Fibroblast of skin of right biceps (primary cell): ENCODE results near the gene NCKAP5.

ENCODE experiments used
- DNase-seq: peaks from one replicate; pipeline ENCODE4 v3.0.0-alpha.2; 2013

Gene NCKAP5

DNA sequence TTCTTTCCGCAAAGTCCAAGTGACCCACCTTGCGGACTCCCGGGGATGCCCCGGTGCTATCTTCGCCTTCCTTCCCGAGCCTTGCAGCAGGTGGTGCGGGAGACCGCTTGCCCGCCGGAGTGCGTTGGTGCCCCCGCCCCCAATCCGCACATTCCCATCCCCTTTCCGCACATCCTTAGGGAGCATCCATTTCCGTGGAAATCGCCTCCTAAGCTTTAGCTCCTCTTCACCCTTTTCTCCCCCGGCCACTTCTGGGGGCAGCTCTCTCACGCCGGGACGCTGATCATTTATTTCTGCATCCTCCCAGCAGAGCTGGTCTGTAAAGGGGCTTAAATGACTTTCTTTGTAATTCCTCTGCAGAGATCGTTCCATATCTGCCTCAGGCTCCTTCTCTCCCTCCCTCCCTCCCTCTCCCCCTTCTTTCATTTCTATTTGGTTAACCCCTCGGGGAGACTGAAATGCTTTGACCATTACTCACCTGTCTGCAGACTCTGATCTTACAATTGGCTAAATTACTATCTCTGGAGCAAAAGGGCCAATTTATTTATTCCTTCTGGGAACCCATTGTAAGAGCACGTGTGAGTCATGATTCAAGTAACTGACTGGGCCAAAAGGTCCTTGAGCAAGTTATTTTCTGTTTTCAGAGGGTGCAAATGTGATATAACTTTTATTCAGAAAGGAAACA, 897.0 kb downstream of the NCKAP5 start:
- peak; percentile 95 for DNase-seq

DNA sequence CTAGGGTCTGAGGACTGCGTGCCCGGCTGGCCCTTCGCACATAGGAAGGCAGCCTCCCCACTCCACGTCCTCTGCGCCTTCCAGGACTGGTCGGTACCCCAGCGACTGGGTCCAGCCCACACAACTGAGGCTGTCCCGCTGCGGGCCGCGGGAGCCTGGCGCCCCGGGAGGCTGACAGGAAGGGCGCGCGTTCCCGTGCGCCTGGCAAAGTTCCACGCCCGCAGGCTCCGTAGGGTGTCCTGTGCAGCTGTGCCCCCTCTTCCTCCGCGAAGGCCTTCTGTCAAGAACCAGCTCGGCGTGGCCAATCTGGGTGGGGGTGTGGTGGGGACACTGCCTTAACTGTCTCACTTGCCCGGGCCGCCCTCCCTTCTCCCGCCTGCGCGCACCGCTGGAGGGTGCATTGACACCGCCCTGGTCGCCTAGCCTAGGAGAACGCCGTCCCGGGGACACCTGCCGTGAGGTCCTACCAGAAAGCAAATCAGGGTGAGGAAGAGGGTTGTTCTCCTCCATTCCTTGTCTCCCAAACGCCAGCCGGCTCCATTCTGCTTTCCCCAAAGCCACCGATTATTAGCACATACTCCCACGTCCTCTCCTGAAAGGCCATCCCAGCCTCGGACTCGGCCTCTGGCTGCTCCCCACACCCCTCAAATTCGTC, 897.6 kb downstream of the NCKAP5 start:
- no peak for DNase-seq

DNA sequence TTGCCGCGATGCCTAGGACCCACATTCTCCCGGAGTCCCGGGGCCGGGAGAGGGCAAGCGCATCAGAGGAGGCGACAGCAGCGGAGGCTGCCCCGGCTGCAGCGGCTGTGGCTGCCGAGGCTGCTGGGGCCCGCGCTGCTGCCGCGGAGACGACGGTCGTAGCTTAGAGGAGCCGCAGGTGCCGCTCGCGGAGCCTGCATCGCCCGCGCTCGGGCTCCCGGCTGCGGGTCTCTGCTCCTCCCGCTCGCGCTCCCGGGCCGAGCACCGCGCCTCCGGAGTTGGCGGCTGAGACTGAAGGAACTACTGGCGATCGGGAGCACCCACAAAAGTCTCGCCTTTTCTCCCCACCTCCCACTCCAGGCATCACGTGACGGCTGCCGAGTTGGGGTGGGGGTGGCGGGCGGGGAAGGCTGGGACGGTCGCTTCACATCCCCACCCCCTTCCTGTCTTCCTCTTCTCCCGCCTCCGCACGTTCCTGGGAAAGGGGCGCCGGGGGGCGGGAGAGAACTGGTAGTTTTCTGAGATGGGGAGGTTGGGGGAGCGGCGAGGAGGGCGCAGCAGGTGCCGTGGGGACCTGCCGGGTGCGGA, 898.3 kb downstream of the NCKAP5 start, which contains the start of gene LYPD1:
Gene LYPD1 (minus strand): TSS at position 298 of the 588 bp plus-strand sequence. CDS start 273 bp downstream, at position 25.
- DNase-seq, result peak; percentile 25

DNA sequence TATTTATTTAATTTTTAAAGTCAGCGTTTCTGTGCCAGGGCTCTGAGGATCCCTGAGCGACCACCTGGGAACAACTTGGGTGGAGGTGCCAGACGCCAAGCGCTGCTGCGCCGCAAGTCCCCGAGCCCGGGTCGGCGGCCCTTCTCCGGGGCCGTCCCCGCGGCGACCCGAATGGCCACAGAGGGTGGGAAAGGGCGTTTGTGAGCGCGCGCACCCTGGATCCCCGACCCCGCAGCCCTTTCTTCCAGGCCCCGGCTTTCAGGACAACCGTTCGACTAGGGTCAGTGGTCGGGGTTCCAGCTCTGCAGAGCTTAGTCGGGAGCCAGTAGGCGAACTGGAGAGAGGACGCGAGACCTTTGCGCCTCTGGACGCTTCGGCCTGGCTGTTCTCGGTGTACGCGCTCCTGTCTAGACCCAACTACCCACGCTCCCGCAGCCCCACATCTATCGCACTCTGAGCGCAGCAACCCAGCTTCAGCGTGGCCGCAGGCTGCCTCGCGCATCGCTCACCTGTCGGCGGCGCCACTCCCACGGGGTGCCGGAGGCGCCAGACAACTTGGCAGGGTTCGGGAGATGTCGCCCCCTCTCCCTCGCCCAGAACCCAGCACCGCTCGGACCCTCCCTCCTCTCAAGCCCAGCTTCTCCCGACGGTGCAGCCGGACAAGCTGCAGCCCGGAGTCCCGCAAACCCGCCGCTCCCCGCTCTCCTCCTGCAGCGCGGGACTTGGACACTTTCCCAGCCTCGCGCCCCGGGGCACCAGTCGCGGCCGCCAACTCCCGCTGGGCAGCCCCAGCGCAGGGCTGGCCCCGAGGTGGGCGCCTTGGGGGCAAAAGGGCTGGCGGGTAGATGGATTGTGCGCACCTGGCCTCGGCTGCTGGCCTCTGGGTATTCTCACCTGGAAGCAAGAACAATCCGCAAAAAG, 899.0 kb downstream of the NCKAP5 start:
- DNase-seq, result no peak

DNA sequence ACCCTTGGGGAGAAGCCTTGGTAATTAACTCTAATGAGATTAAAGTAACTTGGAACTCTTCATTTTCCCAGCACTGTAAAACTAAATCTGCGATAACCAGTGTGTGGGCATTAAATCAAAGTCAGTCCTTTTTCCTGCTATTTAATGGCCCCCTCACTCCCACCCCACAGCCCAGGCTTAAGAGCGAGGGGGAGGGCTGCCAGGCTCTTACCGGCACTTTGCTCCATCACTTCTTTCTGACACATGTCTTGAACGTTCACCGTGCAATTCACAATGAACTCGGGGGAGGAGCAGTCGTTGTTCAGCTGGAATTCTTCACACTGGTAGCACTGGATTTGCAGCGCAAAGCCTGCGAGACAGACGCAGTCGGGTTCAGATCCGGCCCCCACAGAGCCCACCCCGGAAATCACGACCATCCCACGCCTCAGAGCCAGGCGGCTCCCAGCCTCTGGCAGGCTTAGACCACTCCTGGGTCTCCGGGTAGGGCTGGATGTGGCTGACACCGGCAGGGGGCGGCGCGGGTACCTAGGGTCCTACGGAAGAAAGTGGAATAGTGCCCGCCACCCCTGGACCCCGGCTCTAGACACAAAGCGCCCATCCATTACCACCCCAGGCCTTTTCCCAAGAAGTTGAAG, 900.0 kb downstream of the NCKAP5 start:
- peak; percentile 27 for DNase-seq

DNA sequence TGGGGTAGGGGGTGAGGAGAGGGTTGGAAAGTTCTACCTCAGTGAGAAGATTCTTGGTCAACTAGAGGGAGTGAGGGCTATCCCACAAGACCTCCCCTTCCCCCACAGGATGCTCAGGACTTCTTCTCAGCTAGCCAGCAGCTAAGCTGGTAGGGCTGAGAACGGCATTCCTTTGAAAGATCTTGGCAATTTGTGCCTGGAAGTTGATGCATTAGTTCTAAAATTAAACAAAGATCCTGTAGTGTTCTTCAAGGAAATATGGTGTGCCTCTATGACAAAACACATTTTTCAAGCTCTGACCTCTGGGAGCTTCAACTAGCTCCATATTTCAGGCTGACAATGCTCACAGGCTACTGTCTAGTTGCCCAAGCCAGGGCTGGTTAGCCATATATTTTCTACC, 900.6 kb downstream of the NCKAP5 start:
- peak; percentile 53 for DNase-seq

DNA sequence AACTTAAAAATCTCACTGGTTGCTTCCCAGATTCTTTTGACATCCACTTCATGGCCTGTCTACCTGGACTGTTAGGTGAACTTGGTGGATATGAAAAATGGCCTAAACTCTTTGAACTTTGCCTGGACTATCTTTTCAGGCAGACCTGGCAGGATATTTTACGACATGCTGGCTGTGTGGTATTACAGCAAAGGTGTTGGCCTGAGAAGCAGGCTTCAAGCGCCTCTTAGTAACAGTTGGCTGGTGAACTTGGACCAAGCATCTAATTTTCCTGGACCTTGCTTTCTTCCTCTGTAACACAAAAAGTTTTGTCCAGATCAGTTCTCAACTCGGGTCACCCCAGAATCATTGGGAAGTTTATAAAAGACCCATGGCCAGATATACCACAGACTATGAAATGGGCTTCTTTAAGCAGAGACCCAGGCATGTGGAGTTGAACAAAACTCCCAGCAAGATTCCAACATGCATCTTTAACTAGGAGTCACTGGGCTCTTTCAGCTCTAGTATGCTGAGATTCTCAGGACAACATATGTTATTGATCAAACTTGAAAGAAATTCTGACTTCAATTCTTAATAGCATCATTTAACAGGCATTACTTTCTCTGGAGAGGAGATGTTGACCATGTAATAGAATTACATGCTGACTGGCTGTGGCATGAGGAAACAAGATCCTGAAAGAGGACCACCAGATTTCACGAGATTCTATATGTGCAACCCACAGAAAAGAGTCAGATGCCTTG, 902.7 kb downstream of the NCKAP5 start:
- no peak for DNase-seq

DNA sequence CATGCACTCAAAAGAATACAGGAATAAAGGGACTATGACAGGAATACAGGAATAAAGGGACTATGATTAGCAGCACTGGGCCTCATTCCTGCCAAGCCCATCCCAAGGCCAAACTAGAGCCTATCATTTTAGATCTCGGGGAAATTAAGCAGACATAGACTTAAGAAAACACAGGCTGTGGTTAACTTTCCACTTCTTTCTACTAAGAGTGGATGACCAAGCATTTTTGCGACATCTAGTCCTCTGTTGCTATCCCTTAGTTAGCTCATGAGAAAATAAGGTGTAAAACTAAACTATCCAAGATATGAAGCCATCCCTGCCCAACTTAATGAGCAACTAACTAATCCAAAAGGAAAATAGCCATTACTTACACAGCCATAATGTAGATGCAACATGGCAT, 904.2 kb downstream of the NCKAP5 start:
- DNase-seq, result no peak

DNA sequence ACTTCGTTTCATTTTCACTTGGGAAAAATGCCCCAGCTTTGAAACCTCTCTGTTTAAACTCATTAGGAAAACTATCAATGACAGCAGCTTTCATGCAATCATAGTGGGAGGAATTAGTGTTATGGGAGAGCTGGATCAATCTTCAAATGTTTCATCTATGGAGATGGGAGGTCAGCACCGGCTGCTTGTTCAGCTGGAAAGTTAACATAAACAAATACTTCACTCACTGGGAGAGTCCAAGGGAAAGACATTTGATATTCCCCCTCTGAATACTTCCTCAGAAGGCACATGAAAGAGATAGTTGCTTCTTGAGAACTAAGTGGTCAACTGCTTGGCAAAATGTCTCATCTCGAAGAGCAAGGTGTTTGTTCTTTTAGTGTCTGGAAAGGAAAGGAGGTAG, 905.5 kb downstream of the NCKAP5 start:
- DNase-seq, result no peak

DNA sequence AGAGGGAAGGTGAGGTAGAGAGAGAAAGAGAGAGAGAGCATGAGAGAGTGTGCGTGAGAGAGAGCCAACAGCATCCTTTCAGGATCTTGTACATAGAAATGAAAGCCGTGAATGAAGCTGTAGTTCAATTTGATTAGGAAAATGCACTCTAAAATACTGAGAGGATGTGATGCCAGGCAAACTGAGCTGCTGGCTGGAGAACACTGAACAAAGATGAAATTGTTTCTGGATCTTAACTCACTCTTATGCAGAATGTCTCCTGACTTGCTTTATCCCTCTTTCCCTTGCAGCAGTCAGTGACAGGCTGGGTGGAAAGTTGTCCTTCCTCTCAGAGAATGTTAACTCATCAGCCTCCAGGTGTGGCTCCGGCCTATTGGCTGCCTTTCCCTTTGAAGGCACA, 908.9 kb downstream of the NCKAP5 start:
- no peak for DNase-seq

DNA sequence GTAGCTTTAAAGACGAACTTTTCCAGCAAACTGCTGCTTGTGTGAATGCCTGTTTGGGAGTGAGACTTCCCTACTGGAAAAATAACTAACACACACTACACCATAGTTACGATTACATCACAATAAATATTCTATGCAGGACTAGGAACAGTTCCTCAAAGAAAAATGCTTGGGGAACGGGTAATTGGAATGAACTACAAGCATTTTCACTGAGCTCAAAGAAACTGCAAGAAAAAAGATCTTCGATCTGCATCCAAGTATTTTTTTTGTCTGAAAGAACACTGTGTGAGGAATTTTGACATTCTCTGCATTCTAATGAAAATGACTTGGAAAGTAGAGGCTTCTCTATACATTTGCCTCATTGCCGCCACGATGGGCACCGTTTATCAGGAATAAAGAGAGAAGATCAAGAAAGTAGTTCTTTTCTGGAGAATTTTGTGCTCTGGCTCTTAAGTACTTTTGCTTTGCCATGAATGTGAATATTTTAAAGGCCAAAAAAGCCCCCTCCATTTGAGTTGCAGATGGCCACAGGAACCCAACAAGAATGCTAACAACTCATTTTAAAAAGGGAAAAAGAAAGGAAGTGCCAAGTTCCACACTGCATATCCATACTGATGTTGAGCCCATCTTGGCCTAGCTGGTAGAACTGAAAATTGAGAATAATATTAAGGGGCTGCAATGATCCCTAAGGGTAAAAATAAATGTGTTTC, 911.8 kb downstream of the NCKAP5 start:
- DNase-seq, result no peak

DNA sequence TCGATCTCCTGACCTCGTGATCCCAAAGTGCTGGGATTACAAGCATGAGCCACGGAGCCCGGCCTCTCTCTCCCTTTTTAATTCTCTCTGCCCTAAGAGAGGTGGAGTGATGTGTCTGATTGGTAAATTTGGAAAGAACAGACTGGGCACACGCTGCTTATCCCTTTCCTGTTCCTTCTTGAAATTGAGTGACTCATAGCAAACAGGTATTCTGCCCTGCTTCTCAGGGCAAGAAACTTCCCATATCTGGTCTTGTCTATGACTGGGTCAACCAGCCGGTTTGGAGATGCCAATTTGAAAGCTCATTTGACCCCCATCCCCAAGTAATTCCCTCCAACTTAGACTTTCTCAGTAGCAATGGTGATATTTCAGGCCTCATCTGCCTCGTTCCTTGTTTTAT, 913.3 kb downstream of the NCKAP5 start:
- no peak for DNase-seq

DNA sequence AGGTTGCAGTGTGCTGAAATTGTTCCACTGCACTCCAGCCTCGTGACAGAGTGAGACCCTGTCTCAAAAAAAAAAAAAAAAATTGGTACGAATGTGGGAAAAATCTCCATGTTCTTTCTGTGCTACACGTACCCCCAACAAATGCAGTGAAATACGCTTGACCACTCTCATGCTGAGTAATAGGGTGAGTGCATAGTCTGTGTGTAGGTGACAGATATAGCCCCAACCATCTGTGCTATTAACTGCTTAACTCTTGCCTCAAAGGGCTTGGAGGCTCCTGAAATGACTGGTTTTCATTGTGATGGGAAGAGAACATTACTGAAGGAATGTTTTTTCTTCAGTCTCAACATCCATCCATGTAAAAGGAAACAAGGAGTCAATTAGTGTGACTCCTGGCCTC, 913.9 kb downstream of the NCKAP5 start:
- DNase-seq, result no peak

DNA sequence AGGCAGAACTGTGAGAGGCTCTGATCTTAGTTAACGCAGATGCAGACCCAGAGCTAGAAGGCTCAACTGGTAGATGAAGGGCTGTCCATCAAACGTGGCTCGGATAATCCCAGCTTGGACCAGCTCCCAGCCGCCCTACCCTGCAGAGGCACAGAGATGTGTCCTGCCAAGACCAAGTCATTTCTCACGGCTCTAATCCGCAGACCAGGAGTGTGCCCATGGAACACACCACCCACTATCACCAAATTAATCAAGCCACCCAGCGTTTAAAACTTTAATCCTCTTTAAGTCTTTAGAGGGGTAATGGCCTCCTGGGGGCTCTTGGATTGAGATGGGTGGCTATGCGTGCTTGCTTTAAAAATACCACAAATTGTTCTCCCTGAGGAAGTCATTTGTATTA, 915.8 kb downstream of the NCKAP5 start:
- DNase-seq, result no peak

DNA sequence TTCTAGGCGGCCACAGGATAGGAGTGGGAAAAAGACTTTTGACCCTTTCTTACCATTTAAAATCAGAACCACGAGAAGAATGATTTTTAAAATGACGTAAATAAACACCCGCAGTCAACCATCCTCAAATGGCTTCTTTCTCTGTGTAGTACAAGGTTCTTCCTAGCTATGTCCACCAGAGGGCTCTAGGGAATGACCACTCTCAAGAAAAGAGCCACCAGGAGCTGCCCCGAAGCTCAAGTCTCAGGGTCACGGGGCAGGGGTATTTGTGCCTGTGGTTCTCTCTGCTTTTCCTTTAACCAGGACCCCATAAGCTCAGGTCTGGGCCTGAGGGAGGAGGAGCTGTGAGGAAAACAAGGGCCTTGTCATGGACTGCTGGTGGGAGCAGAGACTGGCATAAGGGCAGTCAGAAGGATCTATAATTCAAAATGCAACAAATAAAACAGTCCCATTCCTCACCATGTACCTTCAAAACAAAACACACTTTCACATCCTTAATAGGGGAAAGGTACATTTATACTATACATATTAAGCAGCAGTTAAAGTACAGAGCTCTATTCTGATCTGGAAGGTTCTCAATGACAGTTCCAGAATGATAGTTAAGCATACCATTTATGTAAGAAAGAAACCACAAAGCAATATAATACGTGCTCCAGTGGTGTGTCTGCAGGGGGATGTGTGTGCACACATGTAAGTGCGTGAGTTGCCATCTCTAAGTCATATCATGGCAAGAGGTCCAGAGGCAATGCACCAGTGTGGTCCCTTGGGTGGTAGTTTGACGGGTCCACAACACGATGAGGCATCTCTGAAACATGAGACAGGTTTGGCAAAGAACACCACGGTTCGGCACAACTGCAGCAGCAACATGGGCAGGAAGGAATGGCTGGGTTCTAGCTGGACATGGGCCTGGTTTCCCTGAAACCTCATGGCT, 916.9 kb downstream of the NCKAP5 start:
- peak; percentile 32 for DNase-seq

DNA sequence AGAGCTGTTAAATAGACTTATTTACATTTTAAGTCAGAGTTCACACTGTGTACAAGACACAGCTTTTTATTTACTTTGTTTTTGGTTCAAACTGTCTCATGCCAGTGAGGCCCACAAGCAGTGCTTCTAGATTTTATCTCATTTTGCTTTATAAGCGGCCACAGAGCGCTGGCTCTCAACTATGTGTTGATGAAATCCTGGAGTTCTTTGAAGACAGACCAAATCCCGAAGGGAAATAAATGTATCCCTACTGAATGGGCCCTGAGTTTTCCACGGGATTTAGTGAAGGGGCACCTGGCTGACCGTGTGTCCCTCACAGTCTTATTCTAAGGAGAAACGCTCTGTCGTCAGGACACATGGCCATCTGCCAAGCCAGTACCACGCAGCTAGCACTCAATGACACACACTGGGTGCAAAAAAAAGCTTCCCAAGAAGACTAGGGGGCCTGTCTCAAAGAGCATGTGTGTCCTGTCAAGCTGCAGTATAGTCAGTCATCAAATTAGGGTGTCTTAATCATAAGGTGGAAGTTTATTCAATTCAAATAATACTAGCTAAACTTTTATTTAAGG, 921.6 kb downstream of the NCKAP5 start:
- no peak for DNase-seq

DNA sequence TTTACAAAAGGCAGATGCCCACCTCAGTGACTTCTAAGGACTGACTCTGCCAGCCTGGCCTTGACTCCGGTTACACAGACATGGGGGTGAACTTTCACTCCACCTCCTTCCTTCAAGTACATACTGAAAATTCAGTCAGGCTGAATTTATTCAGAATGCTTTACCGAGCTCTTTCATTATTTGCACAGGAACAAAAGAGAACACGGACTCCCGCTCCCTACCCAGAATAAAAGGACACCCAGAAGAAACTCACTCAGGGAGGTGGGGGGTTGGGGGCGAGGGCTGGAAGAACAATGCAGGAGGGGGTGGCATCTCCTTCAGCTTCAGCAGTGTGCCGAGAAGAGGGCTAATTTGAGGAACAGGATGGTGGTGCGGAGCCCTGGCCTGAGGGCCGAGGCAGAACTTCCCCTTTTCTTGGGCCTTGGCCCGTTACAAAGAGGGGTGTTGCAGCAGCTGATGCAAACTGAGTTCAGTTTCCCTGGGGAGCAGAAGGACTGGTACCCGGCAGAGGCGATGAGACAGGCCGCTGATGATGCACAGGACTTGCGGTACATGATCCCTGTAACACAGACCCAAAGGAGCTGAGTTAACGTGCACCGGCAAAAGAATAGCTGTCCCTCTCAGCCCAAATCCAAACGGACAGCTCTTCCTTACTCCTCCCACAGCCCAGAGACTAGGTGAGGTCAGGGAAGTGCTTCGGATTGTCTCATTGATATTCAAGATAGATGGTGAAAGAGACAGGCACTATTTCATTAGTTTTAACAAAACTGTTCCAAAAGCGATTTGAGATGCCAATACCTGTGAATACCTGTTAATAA, 922.3 kb downstream of the NCKAP5 start:
- no peak for DNase-seq

DNA sequence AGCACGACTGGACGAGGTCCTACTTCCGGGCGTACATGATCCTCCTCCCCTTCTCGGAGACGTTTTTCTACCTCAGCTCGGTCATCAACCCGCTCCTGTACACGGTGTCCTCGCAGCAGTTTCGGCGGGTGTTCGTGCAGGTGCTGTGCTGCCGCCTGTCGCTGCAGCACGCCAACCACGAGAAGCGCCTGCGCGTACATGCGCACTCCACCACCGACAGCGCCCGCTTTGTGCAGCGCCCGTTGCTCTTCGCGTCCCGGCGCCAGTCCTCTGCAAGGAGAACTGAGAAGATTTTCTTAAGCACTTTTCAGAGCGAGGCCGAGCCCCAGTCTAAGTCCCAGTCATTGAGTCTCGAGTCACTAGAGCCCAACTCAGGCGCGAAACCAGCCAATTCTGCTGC, 923.1 kb downstream of the NCKAP5 start:
- no peak for DNase-seq

DNA sequence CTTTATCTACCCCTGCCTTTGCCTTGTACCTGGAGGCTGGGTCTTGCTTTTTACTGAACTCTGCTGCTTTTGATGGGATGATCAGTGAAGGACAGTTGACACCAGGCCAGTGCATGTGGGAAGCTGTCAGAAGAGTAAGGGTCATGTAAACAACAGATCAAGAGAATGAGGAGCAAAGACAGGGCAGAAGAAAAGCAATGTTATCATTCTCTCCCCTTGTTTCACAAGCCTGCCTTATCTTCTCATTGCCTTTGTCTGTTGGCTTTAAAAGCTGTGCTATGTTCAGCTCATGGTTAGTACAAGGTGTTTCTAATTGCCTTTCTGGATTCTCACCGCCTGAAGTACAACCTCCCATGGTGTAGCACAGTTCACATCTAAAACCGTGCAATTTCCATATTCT, 925.8 kb downstream of the NCKAP5 start:
- no peak for DNase-seq
